GM21717 (cell line): Measurements from ENCODE around the gene SELE.
"Not testable (repeated sequence)": the region's sequence is repeated elsewhere in the genome, so short reads cannot be mapped to it uniquely, and the experiment has no call there.

Source experiments
- ATAC-seq: cut with Tn5 transposase; IDR thresholded peaks from one replicate; pipeline ENCODE4 v1.9.1; 2021; ENCODE audit warnings: mild to moderate bottlenecking, moderate library complexity; ENCODE audit not compliant: unreplicated experiment

SELE gene

GRCh38 chr1:169689395-169689794 is 44.5 kb downstream of the SELE start:
- no peak for ATAC-seq

- not testable (repeated sequence) for ATAC-seq
These were observed 45.5 kb downstream of the SELE start for GRCh38 chr1:169688377-169688776.

- no peak for ATAC-seq
These were observed 50.2 kb downstream of the SELE start for GRCh38 chr1:169683661-169684060.

- not testable (repeated sequence) for ATAC-seq
These were observed 50.7 kb downstream of the SELE start for GRCh38 chr1:169683168-169683567.

GRCh38 chr1:169682071-169682470 is 51.8 kb downstream of the SELE start:
- peak; percentile 35 for ATAC-seq

- peak; percentile 32 for ATAC-seq
These were observed 52.7 kb downstream of the SELE start for GRCh38 chr1:169681140-169681539.

- ATAC-seq, result peak; percentile 60
These were observed 53.4 kb downstream of the SELE start for GRCh38 chr1:169680377-169681019.

- ATAC-seq, result no peak
These were observed 54.2 kb downstream of the SELE start for GRCh38 chr1:169679692-169680091.

GRCh38 chr1:169676001-169676400 is 57.9 kb downstream of the SELE start:
- no peak for ATAC-seq
